Right atrium auricular region (tissue), 2 donors: ENCODE data around the gene TACO1. TPM values are rescaled to one million over a fixed set of nuclear protein-coding genes. Genes with fewer than 3 reads are reported as not detected.

Source experiments
- DNase-seq: peaks from one replicate; pipeline ENCODE4 v3.0.0-alpha.2; 2019; ENCODE audit warnings: low spot score
- H3K27ac ChIP-seq, 2 donors: fragments of 200-600 bp; sonication (generic); 1 replicate in 1 of 2; 2 replicates in 1 of 2; pipeline ENCODE4 v1.5.1; 2016 to 2019
- H3K27me3 ChIP-seq, 2 donors: fragments of 200-600 bp; sonication (generic); one replicate each; pipeline versions ENCODE4 v1.5.1 to v1.6.0; 2017 to 2019
- H3K36me3 ChIP-seq: fragments of 200-600 bp; sonication (generic); one replicate; pipeline ENCODE4 v1.5.1; 2016
- H3K4me1 ChIP-seq, 2 donors: fragments of 200-600 bp; sonication (generic); one replicate each; pipeline versions ENCODE4 v1.5.1 to v1.6.0; 2017 to 2019
- H3K4me3 ChIP-seq, 2 donors: fragments of 200-600 bp; sonication (generic); 1 replicate in 1 of 2; 2 replicates in 1 of 2; pipeline ENCODE4 v1.5.1; 2017 to 2019; ENCODE audit warnings: mild to moderate bottlenecking in 1 of 2, moderate library complexity in 1 of 2
- H3K9me3 ChIP-seq, 2 donors: fragments of 200-600 bp; sonication (generic); one replicate each; pipeline ENCODE4 v1.5.1; 2019
- CTCF ChIP-seq, 2 donors: fragments of 200-600 bp; sonication (generic); IDR thresholded peaks; one replicate each; pipeline ENCODE4 v1.5.1; 2019; ENCODE audit warnings: antibody characterized with exemption in 2 of 2
- total RNA-seq, 2 donors: library from RNA; depleted of rRNA; stranded (reverse); fragments of >200 nt; gene quantifications; one replicate each; pipeline ENCODE4 v1.1.0, GENCODE V29; 2016

Gene TACO1
- total RNA-seq, 2 donors from 2014 or later = 18.2 to 27.7 TPM

DNA sequence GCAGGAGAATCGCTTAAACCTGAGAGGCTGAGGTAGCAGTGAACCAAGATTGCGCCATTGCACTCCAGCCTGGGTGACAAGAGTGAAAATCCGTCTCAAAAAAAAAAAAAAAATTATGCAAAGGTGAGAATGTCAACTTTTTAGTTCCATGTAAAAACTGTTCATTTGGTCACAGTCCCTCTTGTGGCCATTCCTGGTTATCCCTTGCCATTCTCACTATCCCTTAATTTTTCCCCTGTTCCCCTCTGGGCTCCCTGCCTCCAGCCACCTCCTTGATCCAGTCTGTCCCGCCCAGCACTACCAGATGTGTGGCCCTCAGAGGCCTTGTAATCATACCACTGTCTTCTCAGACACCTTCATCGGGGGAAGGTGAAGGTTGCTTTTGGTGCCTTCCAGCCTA, 27.1 kb upstream of the TACO1 start:
- TF ChIP-seq CTCF (IDR thresholded peaks at IDR 0.05) = peak in 1 of 2 donors; percentile 32
- Histone ChIP-seq H3K4me3 (no peak overlapping the region), H3K27ac (no peak overlapping the region), H3K36me3 (no peaks in the 10 kb centered on the region), H3K9me3 (no peaks in the 10 kb centered on the region), H3K4me1 (peaks cover 0 to 22% of the 10 kb centered on the region in 2 donors), H3K27me3 (no peaks in the 10 kb centered on the region)
- no peak for DNase-seq

DNA sequence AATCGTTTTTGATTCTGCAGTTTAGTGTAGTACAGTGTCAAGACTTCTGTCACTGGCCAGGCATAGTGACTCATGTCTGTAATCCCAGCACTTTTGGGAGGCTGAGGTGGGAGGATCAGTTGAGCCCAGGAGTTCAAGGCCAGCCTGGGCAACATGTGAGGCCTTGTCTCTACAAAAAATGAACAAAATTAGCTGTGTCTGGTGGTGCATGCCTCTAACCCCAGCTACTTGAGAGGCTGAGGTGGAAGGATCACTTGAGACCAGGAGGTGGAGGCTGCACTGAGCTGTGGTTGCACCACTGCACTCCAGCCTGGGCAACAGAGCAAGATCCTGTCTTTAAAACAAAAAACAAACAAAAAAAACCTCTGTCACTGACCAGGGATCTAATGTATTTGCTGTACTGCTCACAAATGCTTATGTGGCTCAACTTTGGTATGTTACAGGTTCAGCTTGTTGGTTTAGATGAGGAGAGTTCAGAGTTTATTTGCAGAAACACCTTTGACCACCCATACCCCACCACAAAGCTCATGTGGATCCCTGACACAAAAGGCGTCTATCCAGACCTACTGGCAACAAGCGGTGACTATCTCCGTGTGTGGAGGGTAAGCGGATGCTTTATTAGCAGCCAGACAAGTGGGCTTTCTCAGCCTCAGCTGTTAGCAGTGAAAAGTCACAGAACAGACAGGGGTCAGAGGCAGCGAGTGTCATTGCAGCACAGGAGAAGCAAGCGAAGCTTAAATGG, 22.5 kb upstream of the TACO1 start:
- TF ChIP-seq CTCF (IDR thresholded peaks at IDR 0.05) = no peak
- DNase-seq = no peak
- Histone ChIP-seq H3K36me3 (peaks cover 24% of the 10 kb centered on the region), H3K27me3 (no peaks in the 10 kb centered on the region), H3K4me3 (no peak overlapping the region), H3K4me1 (peaks cover 0 to 10% of the 10 kb centered on the region in 2 donors), H3K9me3 (no peaks in the 10 kb centered on the region), H3K27ac (no peak overlapping the region)

DNA sequence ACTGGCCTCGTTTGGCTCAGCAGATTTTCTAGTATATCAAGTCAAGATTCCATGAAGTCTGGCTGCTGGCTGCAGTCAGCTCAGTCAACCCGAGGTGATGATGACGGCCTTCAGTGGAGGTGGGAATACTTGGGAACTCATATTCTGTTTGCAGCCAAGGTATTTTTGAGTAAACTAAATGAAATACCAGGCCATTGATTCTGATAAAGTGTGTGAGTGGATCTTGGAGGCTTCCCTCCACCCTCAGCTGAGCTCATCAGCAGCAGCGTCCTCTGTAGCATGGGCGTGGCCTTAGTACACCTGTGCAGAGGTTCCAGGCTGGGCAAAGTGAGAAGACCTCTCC, 22.0 kb upstream of the TACO1 start:
- no peak overlapping the region for H3K4me3 ChIP-seq
- H3K4me1 ChIP-seq = peaks cover 0 to 10% of the 10 kb centered on the region in 2 donors
- H3K36me3 ChIP-seq = peaks cover 30% of the 10 kb centered on the region
- H3K9me3 ChIP-seq = no peaks in the 10 kb centered on the region
- no peaks in the 10 kb centered on the region for H3K27me3 ChIP-seq
- DNase-seq = no peak
- H3K27ac ChIP-seq = no peak overlapping the region
- TF ChIP-seq CTCF (IDR thresholded peaks at IDR 0.05) = no peak

- H3K4me1 ChIP-seq = peaks cover 0 to 10% of the 10 kb centered on the region in 2 donors
- no peak for DNase-seq
- no peak overlapping the region for H3K27ac ChIP-seq
- no peaks in the 10 kb centered on the region for H3K9me3 ChIP-seq
- no peak for TF ChIP-seq CTCF (IDR thresholded peaks at IDR 0.05)
- H3K36me3 ChIP-seq = peaks cover 39% of the 10 kb centered on the region
- no peak overlapping the region for H3K4me3 ChIP-seq
- no peaks in the 10 kb centered on the region for H3K27me3 ChIP-seq
Observed at GRCh38 chr17:63579633-63580032, 21.1 kb upstream of the TACO1 start.

DNA sequence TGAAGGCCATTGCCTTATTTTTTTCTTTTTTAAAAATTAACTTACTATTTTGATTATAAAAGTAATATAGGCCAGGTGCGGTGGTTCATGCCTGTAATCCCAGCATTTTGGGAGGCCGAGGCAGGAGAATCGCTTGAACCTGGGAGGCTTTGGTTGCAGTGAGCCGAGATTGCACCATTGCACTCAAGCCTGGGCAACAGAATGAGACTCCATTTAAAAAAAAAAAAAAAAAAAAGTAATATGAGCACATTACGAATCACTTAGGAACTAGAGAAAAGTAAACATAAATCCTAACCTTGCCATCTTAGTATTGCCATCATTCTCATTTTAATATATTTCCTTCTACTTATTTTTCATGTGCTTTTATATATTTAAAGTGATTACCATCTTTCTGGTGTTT, 12.9 kb upstream of the TACO1 start:
- peaks cover 83% of the 10 kb centered on the region for H3K36me3 ChIP-seq
- H3K27me3 ChIP-seq = no peaks in the 10 kb centered on the region
- no peaks in the 10 kb centered on the region for H3K4me1 ChIP-seq
- H3K9me3 ChIP-seq = no peaks in the 10 kb centered on the region
- no peak overlapping the region for H3K4me3 ChIP-seq
- no peak for TF ChIP-seq CTCF (IDR thresholded peaks at IDR 0.05)
- no peak for DNase-seq
- no peak overlapping the region for H3K27ac ChIP-seq

GRCh38 chr17:63588797-63589196, 11.9 kb upstream of the TACO1 start:
- H3K9me3 ChIP-seq = no peaks in the 10 kb centered on the region
- no peak overlapping the region for H3K4me3 ChIP-seq
- no peaks in the 10 kb centered on the region for H3K4me1 ChIP-seq
- peaks cover 74% of the 10 kb centered on the region for H3K36me3 ChIP-seq
- TF ChIP-seq CTCF (IDR thresholded peaks at IDR 0.05) = no peak
- H3K27ac ChIP-seq = no peak overlapping the region
- DNase-seq = no peak
- no peaks in the 10 kb centered on the region for H3K27me3 ChIP-seq
